ENCODE results near the gene PKN3.

DNA sequence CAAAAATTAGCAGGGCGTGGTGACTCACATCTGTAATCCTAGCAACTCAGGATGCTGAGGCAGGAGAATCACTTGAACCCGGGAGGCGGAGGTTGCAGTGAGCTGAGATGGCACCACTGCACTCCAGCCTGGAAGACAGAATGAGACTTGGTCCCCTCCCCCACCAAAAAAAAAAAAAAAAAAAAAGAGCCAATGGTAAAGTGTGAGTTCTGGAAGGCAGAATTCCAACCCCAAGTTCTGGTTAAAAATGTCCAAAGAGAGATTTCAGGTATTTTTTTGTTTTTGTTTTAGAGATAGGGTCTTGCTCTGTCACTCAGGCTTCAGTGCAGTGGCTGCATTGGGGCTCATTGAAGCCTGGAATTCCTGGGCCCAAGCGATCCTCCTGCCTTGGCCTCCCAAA, 14.8 kb upstream of the PKN3 start:
- TF ChIP-seq PATZ1 (CRISPR knock-in tag; IDR thresholded peaks at IDR 0.05; ENCODE audit: borderline replicate concordance) (no peak), ESRRG (CRISPR knock-in tag; IDR thresholded peaks at IDR 0.05) (no peak), ZNF70 (CRISPR knock-in tag; IDR thresholded peaks at IDR 0.05) (no peak), ZC3H10 (CRISPR knock-in tag; IDR thresholded peaks at IDR 0.05) (no peak), ARNTL (CRISPR knock-in tag; IDR thresholded peaks at IDR 0.05; ENCODE audit: borderline replicate concordance, low read depth) (no peak), SNAI2 (CRISPR knock-in tag; IDR thresholded peaks at IDR 0.05) (no peak), ZFP30 (CRISPR knock-in tag; IDR thresholded peaks at IDR 0.05) (no peak), GLIS3 (CRISPR knock-in tag; IDR thresholded peaks at IDR 0.05) (no peak), RARB (CRISPR knock-in tag; IDR thresholded peaks at IDR 0.05) (no peak), BACH2 (CRISPR knock-in tag; IDR thresholded peaks at IDR 0.05; ENCODE audit: borderline replicate concordance) (no peak), CSDC2 (CRISPR knock-in tag; IDR thresholded peaks at IDR 0.05) (no peak)
- TF ChIP-seq, protein P1, sequence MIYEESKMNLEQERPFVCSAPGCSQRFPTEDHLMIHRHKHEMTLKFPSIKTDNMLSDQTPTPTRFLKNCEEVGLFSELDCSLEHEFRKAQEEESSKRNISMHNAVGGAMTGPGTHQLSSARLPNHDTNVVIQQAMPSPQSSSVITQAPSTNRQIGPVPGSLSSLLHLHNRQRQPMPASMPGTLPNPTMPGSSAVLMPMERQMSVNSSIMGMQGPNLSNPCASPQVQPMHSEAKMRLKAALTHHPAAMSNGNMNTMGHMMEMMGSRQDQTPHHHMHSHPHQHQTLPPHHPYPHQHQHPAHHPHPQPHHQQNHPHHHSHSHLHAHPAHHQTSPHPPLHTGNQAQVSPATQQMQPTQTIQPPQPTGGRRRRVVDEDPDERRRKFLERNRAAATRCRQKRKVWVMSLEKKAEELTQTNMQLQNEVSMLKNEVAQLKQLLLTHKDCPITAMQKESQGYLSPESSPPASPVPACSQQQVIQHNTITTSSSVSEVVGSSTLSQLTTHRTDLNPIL (CRISPR knock-in tag; IDR thresholded peaks at IDR 0.05; ENCODE audit: low read depth), result no peak
- TF ChIP-seq, protein P2, sequence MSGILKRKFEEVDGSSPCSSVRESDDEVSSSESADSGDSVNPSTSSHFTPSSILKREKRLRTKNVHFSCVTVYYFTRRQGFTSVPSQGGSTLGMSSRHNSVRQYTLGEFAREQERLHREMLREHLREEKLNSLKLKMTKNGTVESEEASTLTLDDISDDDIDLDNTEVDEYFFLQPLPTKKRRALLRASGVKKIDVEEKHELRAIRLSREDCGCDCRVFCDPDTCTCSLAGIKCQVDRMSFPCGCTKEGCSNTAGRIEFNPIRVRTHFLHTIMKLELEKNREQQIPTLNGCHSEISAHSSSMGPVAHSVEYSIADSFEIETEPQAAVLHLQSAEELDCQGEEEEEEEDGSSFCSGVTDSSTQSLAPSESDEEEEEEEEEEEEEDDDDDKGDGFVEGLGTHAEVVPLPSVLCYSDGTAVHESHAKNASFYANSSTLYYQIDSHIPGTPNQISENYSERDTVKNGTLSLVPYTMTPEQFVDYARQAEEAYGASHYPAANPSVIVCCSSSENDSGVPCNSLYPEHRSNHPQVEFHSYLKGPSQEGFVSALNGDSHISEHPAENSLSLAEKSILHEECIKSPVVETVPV (CRISPR knock-in tag; IDR thresholded peaks at IDR 0.05), result no peak
